ACHN (cell line): ENCODE data around the gene ING3.
"Not testable (repeated sequence)": the region's sequence is repeated elsewhere in the genome, so short reads cannot be mapped to it uniquely, and the experiment has no call there.

Experiments used
- DNase-seq: peaks from one replicate; pipeline ENCODE4 v3.0.0-alpha.2; 2015
- in situ Hi-C: cut with HindIII; loops from 2 replicates; pipeline ENCODE4 v1.10.0; 2017; ENCODE audit warnings: low sequenced_read_pairs, low pct_ligation_motif_present, low pct_unique_long_range_greater_than_20kb

ING3 gene

DNA sequence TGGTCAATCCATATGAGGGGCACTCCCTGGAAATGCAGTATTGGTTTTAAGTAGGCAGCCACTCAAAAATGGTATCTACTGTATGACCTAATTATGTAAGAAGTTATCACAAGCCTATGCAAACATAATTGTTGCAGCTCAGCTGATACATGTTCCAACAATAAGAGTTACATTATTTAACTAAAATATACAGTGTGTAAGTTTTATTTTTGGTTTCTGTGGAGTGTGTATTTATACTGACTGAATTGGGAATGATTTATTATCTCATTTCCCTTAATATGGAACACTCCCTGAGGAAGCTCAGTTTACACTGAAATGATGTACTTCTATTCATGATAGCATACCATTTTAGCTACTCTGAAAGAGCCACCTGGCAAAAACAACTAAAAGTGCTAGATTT is 2.6 kb upstream of the ING3 start:
- in situ Hi-C loops = no loop called here

DNA sequence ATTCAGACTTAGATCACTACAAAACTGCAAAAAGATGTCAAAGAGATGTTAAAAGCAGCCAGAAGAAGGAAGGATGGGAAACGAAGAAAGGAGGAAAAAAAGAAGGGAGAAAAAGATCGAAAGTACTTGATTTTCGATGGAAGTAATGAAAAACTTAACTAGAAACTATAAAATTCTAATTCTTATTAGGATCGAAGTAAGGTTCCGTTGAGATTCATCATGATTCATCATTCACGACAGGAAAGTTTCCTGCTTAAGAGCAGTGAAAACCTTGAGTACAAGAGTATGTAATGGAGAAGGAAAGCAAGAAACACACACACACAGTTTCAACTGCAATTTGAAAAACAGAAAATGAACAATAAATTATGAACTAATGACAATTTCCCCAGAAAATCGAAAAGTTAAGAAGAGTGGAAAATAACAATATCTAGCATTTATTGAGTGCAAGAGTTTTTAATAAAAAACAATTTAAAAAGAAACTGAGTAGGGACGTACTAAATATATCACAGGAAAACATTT is 1.1 kb upstream of the ING3 start:
- in situ Hi-C loops = no loop called here
- DNase-seq = peak; percentile 53

More for the DNA sequence above, 2.6 kb upstream of the ING3 start:
- no peak for DNase-seq

DNA sequence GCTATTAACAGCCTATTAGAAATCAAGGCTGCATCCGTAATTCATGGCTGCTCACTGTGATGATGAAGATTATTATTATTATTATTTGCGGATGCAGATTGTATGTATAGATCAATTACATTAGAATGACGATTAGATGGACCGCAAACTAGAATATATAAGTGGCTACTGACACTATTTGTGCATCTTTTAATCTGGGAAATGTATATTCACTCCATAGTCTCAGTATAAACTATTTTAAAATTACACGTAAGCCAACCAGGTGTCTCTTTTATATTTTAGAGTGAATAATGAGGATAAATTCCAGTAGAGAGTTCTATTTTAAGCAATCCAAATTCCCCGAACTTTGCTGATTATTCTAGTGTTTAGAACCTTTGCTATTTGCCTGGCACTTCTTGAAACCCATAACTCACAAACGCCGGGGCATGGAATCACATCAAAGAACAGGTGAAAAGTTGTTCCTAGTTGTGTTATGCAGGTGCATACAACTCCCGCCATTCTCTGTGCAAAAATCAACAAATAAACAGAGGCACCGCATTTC is 509 bp upstream of the ING3 start:
- in situ Hi-C loops = no loop called here
- DNase-seq = peak; percentile 30

DNA sequence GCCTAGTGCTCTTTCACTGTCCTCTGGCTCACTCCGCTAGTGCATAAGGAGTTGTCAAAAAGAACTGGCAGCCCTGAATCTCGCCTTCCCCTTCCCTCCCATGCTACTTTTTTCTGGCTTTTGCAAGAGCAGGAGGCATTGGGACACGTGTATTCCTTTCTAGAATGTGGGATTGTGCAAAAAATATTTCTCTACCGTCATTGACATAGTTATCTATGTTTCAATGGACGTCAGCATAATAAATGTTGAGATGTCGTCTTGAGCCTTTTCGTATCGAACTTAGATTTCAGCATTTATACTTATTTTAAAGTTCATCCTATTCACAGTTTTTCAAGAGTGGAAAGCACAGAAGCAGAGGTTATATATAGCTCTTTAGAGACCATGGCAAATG is 727 bp downstream of the ING3 start:
- in situ Hi-C loops = no loop called here
- DNase-seq = no peak

DNA sequence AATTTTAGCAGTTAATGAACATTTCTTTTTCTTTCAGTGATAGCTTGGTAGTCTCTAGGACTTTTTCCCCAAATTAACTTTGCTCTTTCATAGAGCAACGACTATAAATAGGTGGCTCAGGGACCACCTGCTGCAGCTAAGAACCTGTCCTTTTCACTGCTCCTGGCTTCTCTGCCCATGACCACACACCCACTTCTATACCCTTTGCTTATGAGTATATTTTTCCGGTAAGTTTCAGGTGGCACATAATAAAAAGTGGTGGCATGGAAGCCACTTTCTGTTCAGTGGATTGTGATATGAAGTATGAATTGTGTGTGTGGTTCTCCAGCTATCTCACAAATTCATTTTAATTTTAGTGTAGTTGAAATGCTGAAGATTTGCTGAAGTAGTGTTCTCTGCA is 1.2 kb downstream of the ING3 start:
- peak; percentile 19 for DNase-seq
- in situ Hi-C loops = no loop called here

DNA sequence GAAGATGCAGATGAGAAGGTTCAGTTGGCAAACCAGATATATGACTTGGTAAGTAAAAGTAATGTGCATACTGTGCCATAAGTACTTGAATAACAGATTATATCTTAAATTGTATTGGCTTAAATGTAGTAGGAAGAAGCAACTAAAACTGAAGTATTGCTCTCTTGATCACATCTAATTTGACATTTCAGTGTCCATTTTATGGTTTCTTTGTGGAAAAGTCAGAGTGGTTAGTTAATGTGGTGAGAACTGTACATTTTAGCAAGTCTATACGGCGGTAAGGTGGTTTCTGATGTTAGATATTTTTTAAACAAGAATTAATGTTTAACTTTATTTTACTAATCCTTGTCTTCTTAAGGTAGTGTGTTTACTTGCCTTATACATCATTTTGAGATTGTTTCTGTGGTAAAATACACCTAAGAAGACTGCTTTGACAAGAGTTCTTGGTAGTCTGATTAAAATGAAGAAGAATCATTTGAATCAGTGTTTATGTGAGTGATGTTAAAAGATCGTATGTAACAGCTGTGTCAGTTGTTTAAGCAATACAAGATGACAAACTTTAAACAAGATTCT is 5.1 kb downstream of the ING3 start:
- in situ Hi-C loops = no loop called here
- no peak for DNase-seq

DNA sequence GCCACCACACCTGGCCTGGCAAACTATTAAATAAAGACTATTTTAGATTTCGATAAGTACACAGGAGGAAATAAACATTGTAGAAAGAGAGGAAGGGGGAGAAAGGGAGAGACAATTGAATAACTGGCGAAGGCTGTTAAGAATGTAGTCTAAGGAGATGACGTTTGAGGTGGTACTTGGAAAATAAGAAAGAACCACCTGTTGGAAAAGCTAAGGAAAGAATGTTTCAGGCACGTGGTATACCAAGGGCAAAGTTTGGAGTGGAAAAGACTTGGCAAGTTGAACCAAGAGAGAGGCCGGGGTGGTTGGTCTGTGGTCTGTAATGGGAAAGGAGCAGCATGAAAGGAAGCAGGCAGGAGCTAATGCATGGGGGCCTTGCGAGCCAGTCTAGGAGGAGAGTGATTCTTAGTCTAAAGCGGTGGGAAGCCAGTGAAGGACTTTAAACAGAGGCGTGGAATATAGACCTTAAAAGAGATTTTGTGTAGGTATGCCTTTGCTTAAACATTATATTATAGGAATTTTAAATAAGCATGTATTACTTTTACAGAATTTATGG is 9.4 kb downstream of the ING3 start:
- DNase-seq = no peak
- in situ Hi-C loops = no loop called here

DNA sequence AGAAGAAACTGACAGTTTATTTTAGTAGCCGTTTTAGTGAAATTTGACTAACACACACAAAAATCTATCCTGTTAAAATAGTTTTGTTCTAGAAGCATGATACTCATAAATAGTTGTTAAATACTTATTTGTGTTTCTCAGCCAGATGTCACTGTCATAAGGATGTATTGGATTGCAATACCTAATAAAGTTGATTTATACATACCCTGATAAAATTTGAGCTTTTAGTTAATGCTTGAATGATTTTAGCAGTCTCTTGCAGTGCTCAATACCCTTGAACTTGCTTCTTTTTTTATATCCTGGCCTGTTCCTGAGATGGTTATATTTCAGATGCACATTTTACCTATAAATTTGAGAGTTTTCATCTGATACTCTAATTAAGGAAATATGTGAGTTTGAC is 10.1 kb downstream of the ING3 start:
- no peak for DNase-seq
- in situ Hi-C loops = no loop called here

DNA sequence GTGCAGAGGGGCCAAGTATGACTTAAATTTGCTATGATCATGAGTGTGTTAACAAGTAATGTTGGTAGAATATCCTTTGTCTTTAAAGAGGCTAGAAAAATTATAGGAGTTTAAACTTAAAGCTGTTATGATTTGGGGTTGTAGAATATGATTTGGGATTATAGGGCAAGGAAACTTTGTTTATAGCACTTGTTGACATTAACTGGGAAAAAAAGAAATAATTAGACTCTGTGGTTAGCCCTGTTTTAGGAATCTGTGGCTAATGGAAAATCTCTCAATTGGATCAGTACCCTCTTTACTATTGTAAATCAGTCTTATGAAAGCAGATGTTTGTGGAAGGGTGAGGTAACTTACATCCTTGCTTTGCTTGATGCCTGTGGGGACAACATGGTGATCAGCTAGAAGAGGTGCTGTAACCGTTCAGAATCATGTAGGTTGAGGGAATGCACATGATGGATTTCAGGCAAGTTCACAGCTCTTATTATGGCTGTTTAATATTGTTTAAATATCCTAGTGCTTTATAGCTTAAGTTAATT is 11.1 kb downstream of the ING3 start:
- in situ Hi-C loops = no loop called here
- no peak for DNase-seq

DNA sequence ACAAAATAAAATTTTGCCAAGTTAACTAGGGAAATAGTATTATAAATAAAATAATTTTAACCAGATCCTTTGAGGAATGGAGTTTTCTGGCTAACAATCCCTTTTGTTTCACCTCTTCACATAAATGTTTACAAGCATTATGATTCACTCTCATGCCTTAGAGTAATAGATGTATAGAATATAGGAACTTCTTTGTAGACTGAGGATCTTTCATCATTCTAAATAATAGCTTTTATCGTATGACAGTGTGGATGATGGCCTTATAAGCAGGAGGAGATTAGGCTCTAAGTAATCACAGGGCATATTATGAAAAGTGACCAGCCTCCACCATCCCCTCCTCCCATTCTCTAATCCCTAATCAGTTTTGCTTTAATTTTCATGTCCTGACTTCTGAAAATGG is 13.5 kb downstream of the ING3 start:
- DNase-seq = no peak
- in situ Hi-C loops = no loop called here

DNA sequence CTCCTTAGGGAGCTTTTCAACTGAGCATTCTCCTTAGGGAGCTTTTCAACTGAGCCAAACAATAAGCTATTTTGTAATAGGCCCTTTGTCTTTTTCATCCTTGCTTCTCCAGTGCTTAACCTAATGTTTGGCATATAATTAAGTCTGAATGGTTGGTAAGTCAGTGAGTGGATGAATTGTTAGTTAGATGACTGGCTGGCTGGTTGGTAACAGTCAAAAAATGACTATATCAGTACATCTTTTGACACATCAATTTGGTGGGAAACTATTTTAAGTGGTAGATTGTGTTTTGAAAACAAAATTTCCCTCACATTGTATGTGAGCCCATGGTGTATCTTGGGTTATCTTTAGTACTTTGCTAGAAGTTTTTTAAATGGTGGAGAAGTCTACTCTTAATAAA is 16.4 kb downstream of the ING3 start:
- no peak for DNase-seq

DNA sequence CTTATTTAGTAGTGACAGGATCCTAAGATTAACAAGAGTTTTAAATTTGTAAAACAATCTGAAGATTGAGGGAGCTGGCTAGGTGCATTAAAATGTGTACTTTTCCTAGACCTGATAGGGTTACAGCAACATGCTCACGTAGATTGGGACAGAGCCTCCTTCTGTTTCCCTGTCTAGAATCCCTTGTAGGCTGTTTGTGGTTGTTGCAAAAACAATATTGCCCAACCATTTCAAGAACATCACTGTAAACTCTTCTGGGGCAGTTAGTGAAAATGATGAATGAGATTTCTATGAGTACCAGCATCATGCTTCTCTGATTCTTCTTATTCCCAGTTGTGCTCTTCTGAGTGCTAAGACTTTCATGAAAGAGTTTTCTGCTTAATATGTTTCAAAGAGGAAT is 23.3 kb downstream of the ING3 start:
- in situ Hi-C loops = no loop called here
- DNase-seq = no peak

More for the DNA sequence above, 16.4 kb downstream of the ING3 start:
- in situ Hi-C loops = no loop called here

DNA sequence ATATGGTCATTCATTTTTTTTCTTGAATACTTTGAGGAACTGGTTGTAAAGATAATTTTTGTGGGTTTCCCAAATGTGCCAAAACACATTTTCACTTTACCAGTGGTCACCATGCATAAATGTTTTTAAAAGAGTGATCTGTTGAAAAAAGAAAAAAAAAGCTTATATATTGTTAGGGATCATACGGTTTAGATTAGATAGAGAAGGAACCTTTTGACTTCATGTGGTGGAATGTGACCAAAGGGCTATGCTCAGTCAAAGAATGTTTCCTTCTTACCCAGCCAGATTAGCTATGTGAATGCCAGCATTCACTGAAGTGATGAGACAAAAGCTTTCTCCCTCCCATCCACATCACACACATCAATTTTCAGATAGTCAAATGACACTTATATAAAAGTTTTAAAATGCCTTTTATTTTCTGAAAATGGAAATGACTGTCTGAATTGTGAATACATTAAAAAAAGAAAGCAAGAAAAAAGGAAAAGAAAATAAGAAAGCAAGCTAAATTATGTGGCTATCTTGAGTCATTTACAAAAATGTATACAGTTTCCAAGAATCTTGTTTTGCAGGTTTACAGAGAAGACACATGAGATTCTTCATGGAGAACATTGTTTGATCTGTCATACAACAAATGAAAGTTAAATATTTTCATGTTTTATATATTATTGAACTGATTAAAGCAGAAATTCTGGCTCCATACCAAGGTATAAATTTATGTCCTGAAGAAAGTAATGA is 29.4 kb downstream of the ING3 start:
- DNase-seq = no peak
- in situ Hi-C loops = loop anchor here (25.0 kb wide), 1 partner anchor 107 kb away; no protein-coding TSS in a partner anchor

DNA sequence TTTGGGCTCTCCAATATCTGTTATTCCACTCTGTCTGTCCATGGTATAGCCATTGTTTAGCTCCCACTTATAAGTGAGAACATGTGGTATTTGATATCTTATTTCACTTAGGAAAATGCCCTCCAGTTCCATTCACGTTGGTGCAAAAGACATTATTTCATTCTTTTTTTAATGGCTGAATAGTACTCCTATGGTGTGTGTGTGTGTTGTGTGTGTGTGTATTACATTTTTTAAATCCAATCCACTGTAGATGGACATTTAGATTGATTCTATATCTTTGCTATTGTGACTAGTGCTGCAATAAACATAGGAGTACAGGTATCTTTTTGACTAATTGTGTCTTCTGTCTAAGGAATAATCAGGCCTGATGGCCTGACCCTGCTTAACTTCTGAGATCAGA is 30.5 kb downstream of the ING3 start:
- DNase-seq = no peak
- in situ Hi-C loops = loop anchor here (25.0 kb wide), 1 partner anchor 106 kb away; no protein-coding TSS in a partner anchor

DNA sequence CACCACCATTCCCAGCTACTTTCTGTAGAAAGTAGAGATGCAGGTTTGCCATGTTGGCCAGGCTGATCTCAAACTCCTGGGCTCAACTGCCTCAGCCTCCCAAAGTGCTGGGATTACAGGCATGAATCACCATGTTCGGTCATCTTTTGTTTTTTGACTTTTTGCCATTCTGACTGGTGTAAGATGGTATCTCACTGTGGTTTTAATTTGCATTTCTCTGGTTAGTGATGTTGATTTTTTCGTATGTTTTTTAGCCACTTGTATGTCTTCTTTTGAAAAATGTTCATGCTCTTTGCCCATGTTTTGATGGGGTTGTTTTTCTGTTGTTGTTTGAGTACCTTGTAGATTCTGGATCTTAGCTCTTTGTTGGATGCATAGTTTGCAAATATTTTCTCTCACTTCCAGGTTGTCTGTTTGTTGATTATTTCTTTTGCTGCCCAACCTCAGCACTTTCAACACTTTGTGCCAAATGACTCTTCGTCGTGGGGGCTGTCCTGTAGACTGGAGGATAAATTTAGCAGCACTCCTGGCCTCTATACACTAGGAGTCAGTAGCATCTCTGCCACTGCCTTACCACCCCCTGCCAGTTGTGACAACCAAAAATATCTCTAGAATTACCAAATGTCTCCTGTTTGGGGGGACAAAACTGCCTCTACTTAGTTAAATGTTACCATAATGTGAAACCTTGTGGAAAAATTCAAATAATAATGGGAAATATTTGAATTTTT is 31.5 kb downstream of the ING3 start:
- no peak for DNase-seq
- in situ Hi-C loops = loop anchor here (25.0 kb wide), 1 partner anchor 105 kb away; no protein-coding TSS in a partner anchor

DNA sequence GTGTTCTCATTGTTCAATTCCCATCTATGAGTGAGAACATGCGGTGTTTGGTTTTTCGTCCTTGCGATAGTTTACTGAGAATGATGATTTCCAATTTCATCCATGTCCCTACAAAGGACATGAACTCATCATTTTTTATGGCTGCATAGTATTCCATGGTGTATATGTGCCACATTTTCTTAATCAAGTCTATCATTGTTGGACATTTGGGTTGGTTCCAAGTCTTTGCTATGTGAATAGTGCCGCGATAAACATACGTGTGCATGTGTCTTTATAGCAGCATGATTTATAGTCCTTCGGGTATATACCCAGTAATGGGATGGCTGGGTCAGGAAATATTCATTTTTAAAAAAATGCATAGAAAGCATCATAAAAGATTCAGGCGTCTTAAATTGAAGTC is 33.0 kb downstream of the ING3 start:
- in situ Hi-C loops = loop anchor here (25.0 kb wide), 1 partner anchor 104 kb away; no protein-coding TSS in a partner anchor
- not testable (repeated sequence) for DNase-seq

DNA sequence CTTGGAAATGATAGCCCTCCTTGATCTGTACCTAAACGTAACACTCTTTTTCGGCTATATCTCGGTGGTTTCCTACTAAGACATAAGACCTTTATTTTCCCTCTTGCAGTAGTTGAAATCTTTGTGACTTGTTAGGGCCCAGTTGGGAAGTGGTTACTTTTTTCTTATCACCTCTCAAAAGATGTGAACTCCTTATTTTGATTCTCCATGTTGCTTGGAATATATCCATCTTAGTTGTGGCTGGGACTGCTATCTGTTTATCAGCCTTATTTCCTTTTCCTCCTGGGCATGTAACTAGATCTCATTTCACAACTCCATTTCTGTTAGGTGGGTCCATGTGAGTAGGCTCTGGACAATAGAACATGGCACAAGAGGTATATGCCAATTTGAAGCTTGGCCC is 33.8 kb downstream of the ING3 start:
- in situ Hi-C loops = loop anchor here (25.0 kb wide), 1 partner anchor 103 kb away; no protein-coding TSS in a partner anchor
- no peak for DNase-seq

DNA sequence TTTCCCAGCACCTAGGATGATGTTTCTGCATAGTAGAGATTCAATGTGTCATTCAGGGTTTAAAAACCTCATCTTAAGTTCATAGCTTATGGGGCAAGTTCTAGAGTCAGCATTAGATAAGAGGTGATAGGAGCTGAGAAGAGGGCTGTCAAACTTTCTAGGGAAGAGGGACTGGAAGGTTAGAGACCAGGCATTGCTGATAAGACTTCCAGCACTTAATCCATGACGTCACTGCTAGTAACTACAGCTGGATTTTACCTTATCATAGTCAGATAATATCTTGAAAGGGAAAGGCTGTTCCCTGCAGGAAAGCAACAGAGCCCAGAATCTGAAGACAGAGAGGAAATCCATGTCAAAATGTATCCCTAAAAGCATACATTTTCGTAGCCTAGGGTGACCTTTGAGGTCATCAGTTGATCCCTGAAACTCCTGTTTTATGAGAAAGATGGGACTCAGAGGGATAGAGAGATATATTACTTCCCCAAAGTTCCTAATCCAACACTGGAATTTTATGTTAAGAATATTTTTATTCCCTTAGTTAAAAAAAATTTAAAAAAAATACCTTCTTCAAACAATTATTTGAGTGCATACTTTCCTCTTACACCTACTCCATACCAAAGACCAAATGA is 34.7 kb downstream of the ING3 start:
- no peak for DNase-seq
- in situ Hi-C loops = loop anchor here (25.0 kb wide), 1 partner anchor 102 kb away; no protein-coding TSS in a partner anchor
